Ovary (tissue), 3 donors: Measurements from ENCODE around the gene SLC43A2.

ENCODE experiments used
- CTCF ChIP-seq, 3 donors: fragments of 450-650 bp in 2 of 3; fragments of 200-600 bp in 1 of 3; IDR thresholded peaks; one replicate each; pipeline versions ENCODE4 v1.5.1 to v1.8.0; 2016 to 2022; ENCODE audit warnings: antibody characterized with exemption in 3 of 3, mild to moderate bottlenecking in 1 of 3
- EP300 ChIP-seq: sonication (generic); formaldehyde crosslinking; IDR thresholded peaks from one replicate; pipeline ENCODE4 v1.6.1; 2017; ENCODE audit warnings: antibody characterized with exemption
- donor health status: DM: no; HTN: no; CAD: no.

DNA sequence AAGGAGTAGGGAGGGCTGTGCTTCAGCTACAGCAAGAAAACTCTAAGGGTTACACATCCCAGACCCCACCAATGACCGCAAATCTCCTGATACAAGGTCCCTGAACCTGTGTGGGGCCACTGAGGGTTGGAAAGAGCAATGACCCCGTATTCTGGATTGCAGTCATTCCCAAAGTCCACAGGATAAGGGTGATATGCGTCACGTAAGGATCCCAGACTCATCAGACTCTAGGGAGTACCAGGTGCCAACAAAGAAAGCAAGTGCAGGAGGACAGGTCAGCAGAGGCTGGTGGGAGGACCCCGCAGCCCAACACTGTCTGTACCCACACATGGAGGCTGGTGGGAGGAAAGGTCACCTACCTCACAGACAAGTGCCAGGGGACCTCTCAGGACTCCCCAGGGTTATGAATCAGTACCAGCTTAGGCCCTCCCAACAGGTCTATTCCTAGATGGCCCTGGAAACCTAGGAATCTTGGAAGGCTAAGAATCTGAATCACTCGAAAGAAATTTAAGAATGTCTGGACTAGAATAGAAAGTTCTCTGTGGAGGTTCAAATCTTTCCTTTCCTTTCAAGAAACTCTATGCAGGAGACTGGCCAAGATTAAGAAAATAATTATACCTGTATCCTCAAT, 82.2 kb downstream of the SLC43A2 start:
- TF ChIP-seq CTCF (IDR thresholded peaks at IDR 0.05) (no peak), EP300 (no peak)
